Mesenteric fat pad (tissue), 1 donor: ENCODE measurements around the gene MYBPC2. TPM values are rescaled to one million over a fixed set of nuclear protein-coding genes. Genes with fewer than 3 reads are reported as not detected.

Experiments used
- DNase-seq: peaks from one replicate; pipeline ENCODE4 v3.0.0-alpha.2; 2020; ENCODE audit warnings: low spot score
- total RNA-seq: library from RNA; stranded (reverse); fragmentation: NEBNext Ultra II Directional; extraction: Animal tissue kit (Norgen Biotek cat#: 25700); gene quantifications from one replicate; pipeline ENCODE4 v1.2.1, GENCODE V29; 2021
- donor health status: DM: yes; HTN: yes; CAD: no.

MYBPC2 gene
- total RNA-seq, 1 donor from 2014 or later, result not detected

DNA sequence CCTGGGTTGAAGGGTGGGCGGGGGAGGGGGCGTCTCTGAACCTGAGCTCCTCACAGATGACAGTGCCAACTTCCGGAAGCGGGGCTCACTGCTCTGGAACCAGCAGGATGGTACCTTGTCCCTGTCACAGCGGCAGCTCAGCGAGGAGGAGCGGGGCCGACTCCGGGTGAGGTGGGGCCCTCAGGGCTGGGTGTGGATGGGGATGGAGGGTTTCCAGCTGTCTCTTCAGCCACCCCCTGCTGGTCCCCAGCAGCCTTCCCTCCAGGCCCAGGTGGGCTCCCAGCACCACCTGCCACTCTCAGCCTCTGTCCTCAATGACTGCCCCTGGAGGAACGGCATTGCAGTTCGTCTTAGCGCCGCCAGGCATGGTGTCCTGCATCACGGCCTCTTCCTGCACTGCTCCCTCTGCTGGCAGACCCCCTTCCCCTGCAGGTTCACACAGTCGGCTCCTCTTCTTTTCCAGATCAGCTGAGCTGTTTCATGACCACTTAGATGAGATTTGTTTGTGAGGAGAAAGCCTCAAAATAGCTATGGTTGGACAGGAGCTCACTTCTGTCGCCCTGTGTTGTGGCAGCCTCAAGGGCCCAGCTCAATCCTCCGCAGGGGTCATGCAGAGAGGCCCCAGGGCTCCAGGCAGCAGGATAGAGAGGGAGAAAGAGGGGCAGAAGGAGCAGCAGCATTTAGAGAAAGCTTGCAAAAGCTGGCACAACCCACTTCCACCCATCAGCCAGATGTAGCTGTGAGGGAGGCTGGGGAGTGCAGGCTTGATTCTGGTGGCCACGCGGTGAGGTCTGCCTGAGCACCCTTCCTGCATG is 46.4 kb downstream of the MYBPC2 start:
- DNase-seq, result no peak

DNA sequence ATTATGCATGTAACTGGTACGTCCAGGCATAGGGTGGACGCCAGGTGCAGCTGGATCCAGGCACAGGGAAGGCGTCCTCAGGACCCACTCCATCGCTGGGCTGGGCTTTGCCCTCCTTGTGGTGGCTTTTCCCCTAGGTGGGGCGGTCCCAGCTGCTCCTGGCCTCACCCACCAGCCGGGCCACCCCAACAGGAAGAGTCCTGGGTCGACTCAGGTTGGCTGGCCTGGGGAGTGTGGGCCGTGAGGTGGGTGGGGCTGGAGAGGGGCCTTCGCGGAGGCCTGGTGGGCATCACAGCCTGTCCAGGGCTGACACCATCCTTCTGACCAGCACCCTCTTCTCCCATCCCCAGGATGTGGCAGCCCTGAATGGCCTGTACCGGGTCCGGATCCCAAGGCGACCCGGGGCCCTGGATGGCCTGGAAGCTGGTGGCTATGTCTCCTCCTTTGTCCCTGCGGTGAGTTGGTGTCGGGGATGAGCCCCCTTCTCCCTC is 47.1 kb downstream of the MYBPC2 start:
- DNase-seq, result no peak

DNA sequence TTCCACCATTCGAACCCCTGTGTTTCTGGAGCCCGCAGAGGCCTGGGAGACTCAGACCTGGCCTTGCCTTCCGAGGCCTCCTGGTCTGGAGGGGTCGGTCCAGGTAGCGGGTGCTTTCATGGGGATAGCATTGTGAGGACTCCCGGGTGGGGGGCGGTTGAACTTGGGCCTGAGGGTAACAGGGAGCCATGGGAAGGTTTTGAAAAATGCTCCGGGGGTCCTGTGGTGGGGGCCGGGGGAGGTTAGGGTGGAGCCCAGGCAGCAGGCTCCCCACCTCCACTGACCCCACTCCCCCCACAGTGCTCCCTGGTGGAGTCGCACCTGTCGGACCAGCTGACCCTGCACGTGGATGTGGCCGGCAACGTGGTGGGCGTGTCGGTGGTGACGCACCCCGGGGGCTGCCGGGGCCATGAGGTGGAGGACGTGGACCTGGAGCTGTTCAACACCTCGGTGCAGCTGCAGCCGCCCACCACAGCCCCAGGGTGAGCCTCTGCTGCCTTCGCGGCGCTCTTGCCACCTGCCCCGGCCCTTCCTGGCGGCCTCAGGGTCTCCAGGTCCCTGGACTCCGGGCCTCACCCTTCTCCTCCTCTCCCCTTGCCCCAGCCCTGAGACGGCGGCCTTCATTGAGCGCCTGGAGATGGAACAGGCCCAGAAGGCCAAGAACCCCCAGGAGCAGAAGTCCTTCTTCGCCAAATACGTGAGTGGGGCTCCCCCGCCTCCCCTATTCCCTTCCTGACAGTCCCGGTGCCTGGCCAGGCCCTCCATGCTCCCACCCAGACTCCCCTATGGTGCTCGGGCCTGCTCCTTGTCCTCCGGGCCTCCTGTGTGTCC is 47.8 kb downstream of the MYBPC2 start:
- peak; percentile 83 for DNase-seq

DNA sequence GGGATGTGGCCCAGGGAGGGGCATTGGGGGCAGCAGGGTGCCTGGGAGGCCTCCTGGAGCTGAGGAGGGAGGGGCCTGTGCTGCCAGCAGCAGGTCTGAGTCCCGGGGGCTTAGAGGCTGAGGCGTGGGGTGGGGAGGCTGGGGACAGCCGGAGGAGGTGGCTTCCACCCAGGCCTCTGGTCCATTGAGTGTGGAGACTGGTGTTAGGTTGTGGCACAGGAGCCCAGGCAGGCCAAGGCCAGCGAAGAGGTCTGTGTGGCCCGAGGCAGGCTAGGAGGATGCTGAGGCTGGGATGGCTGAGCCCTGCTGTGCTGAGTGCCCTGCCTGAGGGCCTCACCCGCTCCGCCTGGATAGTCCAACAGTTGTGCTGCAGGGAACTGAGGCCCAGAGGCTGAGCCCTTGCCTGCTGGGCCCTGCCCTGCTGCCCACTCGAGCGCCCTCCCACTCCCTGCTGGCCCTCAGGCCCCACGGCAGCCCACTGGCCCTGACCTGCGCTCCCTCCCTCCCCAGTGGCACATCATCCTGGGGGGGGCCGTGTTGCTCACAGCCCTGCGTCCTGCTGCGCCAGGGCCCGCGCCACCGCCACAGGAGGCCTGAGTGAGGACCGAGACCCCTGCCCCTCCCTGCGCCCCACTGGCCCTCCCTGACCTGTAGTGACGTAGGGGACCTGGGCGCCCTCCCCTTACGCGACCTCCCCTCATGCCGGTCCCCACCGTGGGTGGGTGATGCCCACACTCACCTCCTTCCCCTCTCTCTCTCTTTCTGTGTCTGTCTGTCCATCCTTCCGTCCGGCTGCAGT is 48.9 kb downstream of the MYBPC2 start:
- DNase-seq, result peak; percentile 86

DNA sequence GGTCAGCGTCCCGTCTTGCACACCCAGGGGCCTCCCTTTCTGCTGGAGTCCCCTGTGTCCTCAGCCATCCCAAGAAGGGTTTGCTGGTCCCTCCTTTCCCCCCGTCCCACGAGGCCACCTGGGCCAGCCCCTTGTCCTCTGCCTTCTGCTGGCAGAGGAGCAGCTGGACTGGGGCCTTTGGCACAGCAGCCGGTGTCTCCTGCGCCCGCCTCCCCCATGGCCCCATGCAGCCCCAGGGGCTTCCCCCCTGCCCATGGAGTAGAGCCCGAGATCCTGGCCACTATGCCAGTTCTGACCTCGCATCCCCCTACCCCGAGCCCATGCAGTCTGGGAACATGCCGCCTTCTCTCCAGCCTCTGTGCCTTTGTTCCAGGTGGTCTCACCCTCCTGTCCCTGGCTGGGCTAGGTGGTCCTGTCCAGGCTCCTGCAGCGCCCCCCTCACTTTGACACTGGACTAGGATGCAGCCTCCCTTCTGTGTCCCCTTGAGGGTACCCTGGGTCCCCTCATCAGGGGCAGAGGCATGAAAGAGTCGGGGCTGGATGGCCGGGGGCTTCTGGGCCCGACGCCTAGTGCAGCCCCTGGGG is 49.7 kb downstream of the MYBPC2 start:
- DNase-seq, result no peak

DNA sequence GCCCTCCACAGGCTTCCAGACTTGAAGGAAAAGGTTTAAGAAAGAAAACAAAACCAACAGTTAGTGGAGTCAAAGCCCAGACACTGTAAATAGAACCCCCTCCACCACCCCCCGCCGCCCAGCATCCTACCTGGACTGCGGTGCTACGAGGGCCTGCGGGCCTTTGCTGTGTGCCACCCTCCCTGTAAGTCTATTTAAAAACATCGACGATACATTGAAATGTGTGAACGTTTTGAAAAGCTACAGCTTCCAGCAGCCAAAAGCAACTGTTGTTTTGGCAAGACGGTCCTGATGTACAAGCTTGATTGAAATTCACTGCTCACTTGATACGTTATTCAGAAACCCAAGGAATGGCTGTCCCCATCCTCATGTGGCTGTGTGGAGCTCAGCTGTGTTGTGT is 50.2 kb downstream of the MYBPC2 start:
- no peak for DNase-seq

DNA sequence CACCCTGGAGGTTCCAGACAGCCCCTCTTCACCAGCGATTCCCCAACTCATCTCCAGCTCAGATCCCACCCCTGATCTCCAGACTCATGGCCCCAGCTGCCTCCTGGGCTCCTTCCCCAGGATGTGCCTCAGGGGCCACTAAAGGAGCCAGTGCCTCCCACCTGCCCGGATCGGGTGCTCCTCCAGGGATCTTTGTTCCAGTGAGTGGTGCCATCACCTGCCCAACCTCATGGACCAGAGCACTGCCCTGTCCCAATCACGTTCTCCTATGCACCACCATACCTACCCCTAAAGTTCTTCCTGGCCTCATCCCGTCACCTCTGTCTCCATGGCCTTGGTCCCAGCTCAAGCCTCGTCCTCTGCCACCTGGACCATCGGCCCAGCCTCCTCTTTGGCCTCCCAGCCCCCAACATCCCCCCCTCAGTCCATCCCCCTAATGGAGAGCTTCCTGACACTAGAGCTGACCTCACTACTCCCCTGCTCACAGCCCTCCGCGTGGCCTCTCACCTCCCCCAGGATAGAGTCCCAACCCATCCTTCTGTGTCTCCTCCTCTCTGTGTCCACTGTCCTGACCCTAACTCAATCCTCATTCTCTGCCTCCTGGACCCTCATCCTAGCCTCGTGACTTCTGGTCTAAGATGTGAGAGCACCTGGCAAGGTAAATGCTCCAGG is 52.7 kb downstream of the MYBPC2 start:
- DNase-seq, result no peak

DNA sequence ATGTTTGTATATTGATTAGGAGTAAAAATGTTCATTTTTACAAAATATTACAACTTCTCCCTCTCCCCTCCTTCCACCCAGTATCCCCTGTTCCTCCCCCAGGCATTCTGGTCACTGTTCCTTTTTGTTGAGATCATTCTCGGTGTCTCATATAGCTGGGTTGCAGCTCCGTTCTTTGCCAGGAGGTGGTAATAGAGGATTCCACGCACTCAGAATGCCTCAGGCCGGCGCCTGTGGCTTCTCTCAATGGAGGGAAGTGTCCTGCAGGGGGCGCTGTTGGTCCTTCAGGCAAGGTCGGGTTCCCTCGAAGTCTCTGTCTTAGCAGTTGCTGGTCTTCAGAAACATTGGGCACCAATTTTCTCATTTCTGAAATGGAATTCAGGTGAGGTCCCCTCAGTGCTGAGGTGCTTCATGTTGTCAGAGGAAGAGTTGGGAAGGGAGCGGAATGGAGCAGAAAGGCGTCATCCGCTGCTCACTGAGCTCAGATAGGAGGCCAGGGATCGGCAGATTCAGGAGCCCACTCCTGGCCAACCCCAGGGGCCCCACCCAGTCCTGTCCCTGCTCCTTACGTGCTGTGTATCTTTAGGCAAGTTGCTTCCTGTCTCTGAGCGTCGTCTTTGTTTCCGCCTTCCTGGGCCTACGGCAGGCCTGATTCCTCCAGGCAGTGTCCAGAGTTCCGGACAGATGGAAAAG is 54.3 kb downstream of the MYBPC2 start:
- DNase-seq, result no peak

DNA sequence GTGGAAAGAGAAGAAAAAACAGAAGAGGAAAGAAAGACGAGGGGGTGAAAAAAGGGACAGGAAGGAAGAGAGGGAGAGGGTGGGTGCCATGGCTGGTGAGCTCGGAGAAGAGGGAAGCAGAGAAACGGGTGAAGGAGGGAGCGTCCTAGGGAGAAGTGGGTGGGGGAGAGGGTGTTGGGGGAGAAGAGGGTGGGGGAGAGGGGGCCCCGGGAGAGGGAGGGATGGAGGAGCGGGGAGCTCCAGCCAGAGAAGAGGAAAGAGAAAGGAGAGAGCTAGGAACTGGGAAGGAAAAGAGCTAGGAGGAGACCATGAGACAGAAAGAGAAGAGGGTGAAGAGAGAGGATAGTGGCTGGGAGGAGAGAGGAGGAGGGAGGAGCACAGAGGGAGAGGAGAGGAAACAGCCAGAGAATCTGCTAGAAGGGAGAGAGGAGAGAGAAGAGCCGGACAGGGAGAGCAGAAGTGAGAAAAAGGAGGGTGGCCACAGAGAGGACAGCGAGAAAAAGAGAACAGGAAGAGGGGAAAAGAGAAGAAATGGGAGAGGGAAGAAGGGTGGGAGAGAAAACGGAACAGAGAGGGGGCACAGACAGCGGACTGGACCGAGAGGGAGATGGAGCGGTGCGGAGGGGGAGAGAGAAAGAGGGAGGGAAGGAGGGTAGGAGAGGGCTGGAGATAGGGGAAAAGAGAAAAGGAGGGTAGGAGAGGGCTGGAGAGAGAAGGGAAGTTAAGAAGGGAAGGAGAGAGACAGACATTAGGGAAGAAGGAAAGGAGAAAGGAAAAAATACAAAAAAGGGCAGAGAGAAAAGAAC is 55.9 kb downstream of the MYBPC2 start:
- DNase-seq, result no peak

DNA sequence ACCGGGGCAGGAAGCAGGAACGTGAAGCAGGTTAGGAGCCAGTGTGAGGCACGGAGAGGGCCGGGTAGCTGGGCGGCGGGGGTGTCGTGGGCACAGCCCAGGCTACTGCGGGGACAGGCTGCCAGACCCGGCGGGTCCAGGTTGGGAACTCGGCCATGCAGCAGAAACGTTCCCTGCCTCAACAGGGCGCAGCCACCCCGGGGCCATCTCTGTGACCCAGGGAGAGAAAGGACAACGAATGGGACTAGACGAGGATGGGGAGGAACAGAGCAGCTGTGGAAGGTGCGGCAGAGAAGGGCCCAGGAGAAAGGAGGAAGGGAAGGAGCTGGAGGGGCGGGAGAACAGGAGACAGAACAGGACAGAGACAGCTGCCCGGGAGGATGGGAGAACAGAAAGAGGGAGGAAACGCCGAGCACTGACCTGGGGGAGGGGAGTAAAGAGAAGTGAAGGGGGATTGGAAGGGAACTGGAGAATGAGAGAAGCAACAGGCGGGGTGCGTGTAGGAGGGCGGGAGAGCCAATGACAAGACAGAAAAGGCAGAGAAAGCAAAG is 56.8 kb downstream of the MYBPC2 start:
- no peak for DNase-seq

DNA sequence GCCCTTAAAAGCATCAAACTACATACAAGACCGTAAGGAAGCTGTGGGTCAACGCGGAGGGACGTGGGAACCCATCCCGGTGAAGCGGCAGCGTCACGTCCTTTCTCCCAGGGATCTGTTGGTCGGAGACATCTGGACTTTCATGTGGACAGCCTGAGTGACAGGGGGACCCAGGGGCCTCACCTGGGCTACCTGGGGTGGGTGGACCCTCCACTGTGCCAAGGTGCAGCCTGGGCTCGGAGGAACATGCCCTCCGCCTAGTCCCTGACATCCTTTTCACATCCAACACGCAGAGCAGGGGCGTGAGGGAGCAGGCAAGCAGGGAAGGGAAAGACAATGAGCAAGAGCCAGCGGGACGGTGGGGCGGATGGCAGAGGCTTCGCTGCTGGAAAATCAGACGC is 57.7 kb downstream of the MYBPC2 start:
- no peak for DNase-seq

DNA sequence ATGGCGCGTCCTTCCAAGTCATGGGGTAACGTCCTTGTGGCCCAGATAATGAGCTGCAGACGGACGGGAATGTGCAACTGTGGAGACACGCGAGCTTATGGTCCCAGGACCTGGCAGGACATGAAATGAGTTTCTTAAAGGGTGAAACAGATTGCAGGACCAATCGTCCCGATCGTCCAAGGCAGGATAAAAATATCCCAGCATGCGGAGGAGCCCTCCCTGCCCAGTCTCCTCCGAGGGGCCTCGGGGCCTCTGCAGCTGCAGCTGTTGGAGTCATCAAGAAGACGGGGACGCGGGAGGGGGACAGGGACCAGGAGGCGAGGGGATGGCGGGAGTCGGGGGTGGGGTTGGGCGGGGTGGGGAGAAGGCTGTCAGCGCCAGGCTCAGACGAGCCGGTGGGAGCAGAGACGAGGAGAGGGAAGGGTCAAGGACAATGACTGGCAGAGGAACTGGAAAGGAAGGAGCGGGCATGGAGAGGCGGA is 58.3 kb downstream of the MYBPC2 start:
- DNase-seq, result no peak

DNA sequence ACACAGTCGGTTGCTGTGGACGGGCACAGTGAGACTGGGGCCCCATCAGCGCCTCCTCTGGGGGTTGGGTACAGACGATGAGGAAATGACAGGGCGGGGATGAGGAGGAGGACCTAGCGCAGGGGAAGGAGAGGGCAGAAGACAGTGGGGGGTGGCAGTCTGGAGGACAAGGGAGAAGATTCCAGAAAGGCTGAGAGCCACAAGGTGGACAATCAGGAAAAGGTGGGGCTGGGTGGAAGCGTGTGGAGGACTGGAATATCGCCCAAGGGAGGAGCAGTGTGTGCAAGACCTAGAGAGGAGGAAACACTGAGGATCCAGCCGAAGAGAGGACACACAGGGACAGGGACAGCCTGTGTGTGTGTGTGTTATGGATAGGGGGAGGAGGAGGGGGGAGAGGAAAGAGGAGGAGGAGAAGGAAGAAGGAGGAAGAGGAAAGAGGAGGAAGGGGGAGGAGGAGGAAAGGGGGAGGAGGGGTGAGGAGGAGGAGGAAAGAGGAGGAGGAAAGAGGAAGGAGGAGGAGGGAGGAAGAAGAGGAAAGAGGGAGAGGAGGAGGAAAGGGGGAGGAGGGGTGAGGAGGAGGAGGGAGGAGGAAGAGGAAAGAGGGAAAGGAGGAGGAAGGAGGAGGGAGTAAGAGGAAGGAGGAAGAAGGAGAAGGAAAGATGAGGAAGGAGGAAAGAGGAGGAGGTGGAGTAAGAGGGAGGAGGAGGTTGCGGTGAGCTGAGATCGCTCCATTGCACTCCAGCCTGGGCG is 59.8 kb downstream of the MYBPC2 start:
- DNase-seq, result no peak

DNA sequence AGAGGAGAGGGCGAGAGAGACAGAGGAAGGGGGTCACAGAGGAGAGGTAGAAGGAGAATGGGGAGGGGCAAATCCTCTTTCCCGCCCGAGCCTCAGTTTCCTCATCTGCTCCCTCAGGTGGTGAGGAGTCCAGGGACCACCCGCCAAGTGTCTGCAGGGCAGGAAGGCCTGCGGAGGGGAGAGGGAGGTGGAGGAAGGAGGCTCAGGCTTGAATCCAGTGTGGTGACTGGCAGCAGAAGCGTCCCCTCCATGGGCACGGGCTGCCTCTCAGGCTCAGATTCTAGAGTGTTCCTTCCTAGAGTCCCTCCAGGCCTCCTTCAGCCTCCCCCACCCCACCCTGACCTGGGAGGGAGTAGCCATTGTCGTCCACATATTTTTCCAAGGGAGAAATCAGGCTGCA is 60.5 kb downstream of the MYBPC2 start:
- DNase-seq, result no peak

DNA sequence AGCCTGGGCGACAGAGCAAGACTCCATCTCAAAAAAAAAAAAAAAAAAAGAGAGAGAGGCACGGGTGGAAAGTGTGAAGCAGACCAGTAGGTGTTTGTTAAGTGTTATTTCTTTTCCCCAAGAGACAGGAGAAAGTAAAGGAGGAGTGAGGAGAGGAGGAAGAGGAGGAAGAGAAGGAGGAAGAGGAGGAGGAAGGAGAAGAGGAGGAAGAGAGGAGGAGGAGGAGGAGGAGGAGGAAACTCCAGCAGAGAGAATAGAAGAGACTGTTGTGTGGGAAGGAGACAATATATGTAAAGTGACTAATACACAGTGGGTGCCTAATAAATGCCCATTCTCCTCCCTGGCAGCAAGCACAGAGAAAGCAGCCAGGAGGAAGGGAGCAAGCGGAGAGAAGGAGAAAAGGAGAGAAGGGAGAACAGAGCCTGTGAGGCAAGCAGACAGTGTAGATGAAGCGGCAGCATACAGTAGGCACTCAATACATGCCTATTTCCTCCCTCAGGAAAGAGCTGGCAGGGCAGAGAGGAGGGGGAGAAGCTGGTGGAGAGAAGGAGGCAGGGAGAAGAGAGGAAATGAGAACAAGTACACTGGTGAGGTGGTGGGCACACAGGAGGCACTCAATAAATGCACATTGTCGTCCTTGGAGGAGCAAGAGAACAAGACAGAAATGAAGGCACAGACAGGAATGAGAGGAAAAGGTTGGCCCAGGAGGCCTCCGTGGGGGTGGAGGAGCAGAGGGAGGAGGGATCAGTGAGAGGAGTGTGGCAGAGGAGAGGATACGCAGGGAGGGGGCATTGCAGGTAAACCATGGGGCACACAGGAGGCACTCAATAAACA is 61.7 kb downstream of the MYBPC2 start:
- no peak for DNase-seq

DNA sequence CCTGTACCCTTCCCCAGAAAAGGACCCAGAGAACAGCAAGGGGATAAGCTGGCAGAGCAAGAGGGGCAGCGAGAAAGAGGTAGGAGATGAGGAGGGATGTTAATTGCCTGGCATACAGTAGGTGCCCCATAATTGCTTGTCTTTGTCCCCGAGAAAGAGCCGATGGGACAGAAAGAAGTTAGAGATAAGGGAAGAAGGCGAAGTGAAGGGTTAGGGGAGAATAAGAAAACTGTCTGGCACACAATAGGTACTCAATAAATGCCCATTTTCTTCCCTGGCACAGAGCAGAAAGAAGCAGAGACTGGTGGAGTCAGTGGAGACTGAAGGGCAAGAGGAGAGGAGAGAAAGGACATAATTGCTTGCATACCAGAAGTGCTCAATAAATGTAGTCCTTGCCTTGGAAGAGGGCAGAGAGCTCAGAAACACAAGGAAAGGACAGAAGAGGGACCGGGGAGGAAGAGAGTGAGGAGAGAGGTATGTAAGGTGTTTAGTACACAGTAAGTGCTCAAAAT is 62.4 kb downstream of the MYBPC2 start:
- no peak for DNase-seq
